GM18951 (cell line): ENCODE measurements around the gene SLC1A5.
"Not testable (repeated sequence)": the region's sequence is repeated elsewhere in the genome, so short reads cannot be mapped to it uniquely, and the experiment has no call there.

Source experiments
- POLR2A ChIP-seq: IDR thresholded peaks from 4 replicates; pipeline ENCODE4 v1.6.1; 2011; ENCODE audit warnings: mild to moderate bottlenecking; ENCODE audit not compliant: insufficient read length, insufficient read depth; ENCODE audit errors: extremely low read depth
- in situ Hi-C: fragments of 300-500 bp; cut with MboI; formaldehyde crosslinking; loops from one replicate; pipeline ENCODE4 v1.12.0; 2022; ENCODE audit warnings: low sequenced_read_pairs, mixed read lengths, inconsistent platforms; ENCODE audit not compliant: unreplicated experiment

The SLC1A5 gene

GRCh38 chr19:46788262-46788967, at the start of gene SLC1A5:
SLC1A5 (minus strand) TSS chr19:46788594; CDS start chr19:46787965, 629 bp downstream.
- in situ Hi-C loops, result no loop called here
- TF ChIP-seq POLR2A, result peak; percentile 100

- in situ Hi-C loops, result no loop called here
- TF ChIP-seq POLR2A, result no peak
These were observed 49.8 kb upstream of the SLC1A5 start for GRCh38 chr19:46838160-46838559.

GRCh38 chr19:46834984-46835383, 46.6 kb upstream of the SLC1A5 start:
- no peak for TF ChIP-seq POLR2A
- in situ Hi-C loops, result no loop called here

GRCh38 chr19:46834121-46834520, 45.7 kb upstream of the SLC1A5 start:
- in situ Hi-C loops, result no loop called here
- TF ChIP-seq POLR2A, result no peak

GRCh38 chr19:46830864-46831263, 42.5 kb upstream of the SLC1A5 start:
- in situ Hi-C loops, result no loop called here

GRCh38 chr19:46828484-46828883, 40.1 kb upstream of the SLC1A5 start:
- no peak for TF ChIP-seq POLR2A
- in situ Hi-C loops, result no loop called here

More at GRCh38 chr19:46830864-46831263, 42.5 kb upstream of the SLC1A5 start:
- TF ChIP-seq POLR2A, result no peak

- in situ Hi-C loops, result no loop called here
- no peak for TF ChIP-seq POLR2A
These were observed 37.3 kb upstream of the SLC1A5 start for GRCh38 chr19:46825731-46826055.

GRCh38 chr19:46824890-46825730, 36.7 kb upstream of the SLC1A5 start:
- in situ Hi-C loops, result no loop called here
- TF ChIP-seq POLR2A, result no peak

GRCh38 chr19:46823049-46823448, 34.7 kb upstream of the SLC1A5 start:
- no peak for TF ChIP-seq POLR2A
- in situ Hi-C loops, result no loop called here

GRCh38 chr19:46822410-46822787, 34.0 kb upstream of the SLC1A5 start:
- in situ Hi-C loops, result not testable (repeated sequence)

GRCh38 chr19:46821512-46822409, 33.4 kb upstream of the SLC1A5 start:
- in situ Hi-C loops, result no loop called here
- peak; percentile 40 for TF ChIP-seq POLR2A

- in situ Hi-C loops, result no loop called here
- TF ChIP-seq POLR2A, result no peak
These were observed 30.4 kb upstream of the SLC1A5 start for GRCh38 chr19:46818812-46819211.
